HG03045 (cell line): Measurements from ENCODE around the gene TOX4.

Source experiments
- ATAC-seq: cut with Tn5 transposase; IDR thresholded peaks from one replicate; pipeline ENCODE4 v1.9.1; 2021; ENCODE audit warnings: mild to moderate bottlenecking, moderate library complexity; ENCODE audit not compliant: unreplicated experiment

The TOX4 gene

GRCh38 chr14:21501568-21501967, 24.6 kb downstream of the TOX4 start:
- no peak for ATAC-seq

- ATAC-seq: no peak
Observed at GRCh38 chr14:21503376-21503775, 26.4 kb downstream of the TOX4 start.

- peak; percentile 83 for ATAC-seq
Observed at GRCh38 chr14:21505012-21505553, 28.1 kb downstream of the TOX4 start.

DNA sequence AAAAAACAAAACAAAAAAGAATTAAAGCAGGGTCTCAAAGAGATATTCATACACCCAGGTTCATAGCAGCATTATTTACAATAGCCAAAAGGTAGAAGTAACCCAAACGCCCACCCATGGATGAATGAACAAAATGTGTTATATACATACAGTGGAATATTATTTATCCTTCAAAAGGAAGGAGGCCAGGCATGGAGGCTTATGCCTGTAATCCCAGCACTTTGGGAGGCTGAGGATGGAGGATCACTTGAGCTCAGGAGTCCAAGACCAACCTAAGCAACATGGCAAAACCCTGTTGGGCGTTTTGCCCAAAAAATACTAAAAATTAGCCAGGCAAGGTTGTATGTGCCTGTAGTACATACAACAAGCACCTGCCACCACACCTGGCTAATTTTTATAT, 29.6 kb downstream of the TOX4 start:
- ATAC-seq: no peak

DNA sequence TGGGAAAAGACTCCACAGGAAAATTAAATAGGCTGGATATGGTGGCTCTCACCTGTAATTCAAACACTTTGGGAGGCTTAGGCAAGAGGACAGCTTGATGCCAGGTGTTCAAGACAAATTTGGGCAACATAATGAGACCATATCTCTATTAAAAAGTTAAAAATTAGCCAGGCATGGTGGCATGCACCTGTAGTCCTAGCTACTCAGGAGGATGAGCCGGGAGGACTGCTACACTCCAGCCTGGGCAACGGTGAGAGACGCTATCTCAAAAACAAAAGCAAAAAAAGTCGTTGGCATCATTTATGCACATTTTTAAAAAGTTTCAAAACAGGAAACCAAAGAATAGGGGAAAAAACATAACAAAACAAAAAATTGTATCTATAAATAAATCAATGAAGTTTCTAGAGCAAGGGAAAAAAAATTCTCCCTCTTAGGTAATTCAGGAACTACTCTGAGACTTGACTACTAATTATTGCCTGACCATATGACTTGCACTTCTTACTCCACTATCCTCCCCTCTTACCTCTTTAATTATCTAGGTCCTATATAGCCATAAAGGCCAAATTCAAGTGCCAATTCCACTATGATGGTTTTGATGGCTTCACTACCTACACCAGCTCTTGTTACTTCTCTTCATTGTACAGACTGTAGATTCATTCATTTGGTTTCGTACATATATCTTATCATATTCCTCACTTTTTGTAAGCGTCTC, 32.6 kb downstream of the TOX4 start:
- no peak for ATAC-seq

DNA sequence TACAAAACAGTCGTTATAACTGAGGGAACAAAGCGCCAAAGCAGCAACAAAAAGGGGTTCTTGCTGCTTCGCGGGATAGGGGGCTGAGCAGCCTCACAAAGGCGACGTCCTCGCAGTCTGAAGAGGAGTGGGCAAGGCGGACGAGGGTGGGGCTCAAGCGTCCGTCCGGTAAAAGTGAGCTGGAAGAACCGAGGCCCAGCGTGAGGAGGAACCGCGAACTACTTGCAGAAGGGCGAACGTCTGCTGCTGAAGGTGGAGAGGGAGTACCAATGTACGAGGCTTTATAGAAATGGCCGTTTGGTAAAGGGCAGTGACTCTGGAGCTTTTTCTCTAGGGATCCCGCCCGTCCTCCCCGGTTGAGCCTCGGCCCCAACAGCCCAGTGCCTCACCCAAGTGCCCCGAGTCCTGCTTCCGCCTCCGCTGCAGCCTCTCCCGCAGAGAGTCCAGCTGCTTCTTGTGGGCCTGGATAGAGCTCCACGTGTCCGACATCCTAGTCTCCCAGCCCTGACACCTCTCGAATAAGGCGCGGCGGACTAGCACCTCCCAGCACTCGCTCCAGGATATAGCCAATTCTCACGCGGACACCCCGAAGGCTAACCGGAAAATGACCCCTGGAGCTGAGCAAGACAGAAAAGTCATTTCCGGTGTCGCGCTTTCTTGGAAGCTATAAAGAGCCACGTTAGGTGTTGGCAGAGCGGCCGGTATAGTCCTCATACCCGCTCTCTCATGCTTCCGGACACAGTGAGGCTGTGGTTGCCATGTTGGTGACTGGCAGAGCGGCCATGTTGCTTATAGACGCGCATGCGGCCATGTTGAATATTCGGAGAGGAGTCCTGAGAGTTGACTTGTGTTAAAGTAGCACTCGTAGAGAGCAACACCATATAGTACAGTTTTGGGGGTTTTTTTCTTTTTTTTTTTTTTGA, 34.0 kb downstream of the TOX4 start, which contains the start of gene METTL3:
METTL3 (minus strand) TSS at position 606 of the 923 bp plus-strand sequence; CDS start at position 489, 117 bp downstream.
- ATAC-seq: peak; percentile 96

DNA sequence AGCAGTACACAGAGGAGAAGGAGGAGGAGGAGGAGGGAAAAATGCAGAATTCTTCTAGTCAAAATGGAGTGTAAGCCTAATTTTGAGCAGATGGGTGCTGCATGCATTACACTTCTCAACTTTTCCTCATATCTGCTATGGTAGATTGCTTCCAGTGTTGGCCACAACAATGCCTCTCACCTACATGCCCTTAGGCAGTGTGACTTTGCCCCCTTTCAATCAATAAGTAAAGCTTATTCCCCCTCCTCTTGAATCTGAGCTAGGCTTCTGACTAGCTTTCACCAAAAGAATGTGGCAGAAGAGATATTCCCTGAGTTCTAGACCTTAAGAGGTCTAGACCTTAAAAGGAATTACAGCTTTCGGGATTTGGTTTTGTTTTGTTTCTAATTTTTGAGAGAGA, 37.3 kb downstream of the TOX4 start:
- no peak for ATAC-seq

DNA sequence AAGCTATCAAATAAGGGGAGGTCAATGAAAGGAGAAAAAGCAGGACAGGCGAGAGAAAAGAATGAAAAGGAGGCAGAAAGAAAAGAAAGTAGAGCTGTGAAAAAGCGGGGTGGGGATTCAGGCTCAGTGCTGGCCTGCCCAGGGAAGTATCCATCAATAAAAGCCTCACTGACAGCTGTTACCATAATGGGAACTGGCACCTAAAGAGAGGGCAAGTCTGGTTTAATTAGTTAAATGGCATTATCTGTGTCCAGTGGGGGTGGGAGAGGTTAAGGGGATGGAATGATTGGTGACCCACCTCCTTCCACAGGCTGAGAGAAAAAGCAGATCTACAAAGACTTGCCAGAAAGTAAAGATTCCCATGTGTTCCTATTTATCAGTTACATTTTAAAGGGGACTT, 41.7 kb downstream of the TOX4 start:
- no peak for ATAC-seq

GRCh38 chr14:21520767-21521166, 43.8 kb downstream of the TOX4 start:
- ATAC-seq: no peak

DNA sequence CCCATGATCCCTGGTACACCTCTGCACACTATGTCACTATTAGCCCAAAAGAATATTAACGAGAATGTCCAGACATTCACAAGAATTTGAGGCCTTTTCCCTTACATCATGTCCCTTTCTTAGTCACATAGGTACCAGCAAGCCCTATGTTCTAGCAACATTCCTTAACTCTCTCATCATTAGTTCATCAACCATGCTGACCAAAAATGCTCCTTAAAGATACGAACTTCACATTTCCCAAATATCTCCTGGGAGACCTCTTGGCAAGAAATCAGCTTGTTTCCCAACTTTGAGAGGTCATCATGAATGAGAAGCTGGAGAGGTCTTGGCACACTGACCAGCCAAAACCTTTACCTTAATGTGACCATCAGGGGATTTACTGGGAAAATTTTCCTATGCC, 44.5 kb downstream of the TOX4 start:
- no peak for ATAC-seq

DNA sequence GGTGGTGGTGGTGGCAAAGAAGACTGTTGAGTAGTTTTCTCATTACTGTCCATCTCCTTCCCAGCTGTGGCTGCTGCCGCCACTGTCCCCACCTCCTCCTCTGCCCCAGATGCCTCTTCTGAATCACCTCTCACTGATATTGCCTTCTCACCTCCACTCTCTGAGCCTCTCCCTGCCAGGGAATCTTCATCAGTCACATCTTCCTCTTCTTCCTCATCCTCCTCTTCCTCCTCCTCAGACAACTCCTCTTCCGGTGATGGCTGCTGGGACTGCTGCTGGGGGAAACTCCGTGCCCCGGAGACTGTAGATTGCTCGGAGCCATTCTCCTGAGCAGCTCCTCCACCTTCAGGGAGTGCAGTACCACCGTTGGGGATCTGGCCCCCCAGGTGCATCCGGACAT, 46.2 kb downstream of the TOX4 start:
- no peak for ATAC-seq

DNA sequence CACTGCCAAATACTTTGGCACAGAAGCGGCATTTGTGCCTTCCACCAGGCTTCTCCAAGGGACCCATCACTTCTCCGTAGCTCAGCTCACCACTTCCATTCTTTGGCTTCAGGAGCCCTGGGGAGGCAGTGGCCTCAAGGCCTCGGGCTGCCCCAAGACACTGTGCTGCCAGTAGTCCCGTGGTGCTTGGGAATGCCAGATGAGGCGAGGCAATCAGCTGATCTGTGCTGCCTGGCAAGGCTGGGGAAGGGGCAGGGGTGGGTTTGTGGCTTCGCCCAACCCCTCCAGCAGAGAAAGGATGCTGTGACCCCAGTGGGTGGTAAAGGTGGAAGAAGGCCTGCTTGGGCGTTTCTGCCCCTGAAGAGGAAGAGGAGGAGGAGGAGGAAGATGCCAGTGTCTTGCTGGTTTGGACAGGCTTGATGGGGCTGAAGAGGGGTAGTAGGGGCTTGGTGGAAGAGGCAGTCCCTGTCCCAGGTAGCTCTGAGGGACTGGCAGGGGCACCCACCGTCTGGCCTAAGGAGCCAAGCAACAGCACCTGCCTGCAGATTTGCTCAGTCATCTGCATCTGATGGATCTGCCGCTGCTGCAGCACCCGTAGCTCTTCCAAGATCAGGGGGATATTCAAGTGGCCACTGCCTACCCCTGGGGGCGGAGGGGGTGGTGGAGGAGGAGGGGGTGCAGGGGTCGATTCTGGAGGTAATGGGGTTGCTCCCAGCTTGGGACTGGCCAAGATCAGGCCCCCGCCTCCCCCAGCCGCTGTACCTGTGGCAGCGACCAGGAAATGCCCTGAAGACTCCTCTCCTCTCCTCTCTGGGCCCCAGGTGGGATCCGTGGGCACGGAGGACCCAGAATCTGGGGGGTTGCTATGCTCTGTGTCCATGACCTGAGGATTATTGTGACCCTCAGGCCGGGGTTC, 47.8 kb downstream of the TOX4 start:
- ATAC-seq: no peak

- ATAC-seq: no peak
Observed at GRCh38 chr14:21525571-21525961, 48.6 kb downstream of the TOX4 start.

- no peak for ATAC-seq
Observed at GRCh38 chr14:21525962-21526671, 49.1 kb downstream of the TOX4 start, which contains the start of gene SALL2. Gene SALL2 (minus strand): TSS chr14:21526346. CDS start chr14:21526127, 219 bp downstream.

DNA sequence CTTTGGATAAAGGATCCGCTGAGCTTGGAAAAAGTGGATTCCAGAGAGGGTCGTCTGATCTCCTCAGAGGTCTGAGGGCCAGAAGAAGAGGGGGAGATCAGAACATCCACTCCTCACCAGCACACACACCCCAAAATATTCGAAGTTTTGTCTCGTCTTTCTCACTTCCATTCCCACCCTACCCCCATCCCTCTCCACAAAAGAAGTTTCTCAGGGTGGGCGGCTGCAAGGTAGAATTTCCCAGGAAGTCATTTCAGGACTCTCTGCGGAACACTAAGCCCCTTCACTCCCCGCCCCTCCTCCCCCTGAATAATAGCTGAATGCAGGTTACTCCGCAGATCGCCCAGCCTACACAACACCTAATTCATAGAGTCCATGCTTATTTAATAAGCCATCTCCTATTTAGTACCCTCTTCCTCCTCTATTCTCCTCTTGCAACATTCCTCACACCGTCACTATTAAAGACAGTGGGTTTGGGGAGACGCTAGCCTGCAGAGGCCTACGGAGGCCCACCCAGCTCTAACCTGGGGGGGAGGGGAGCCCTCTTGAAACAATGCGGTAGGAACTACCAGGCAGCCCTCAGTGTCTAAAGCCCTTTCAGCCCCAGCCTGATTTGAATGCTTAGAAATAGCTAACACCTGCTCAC, 49.8 kb downstream of the TOX4 start:
- no peak for ATAC-seq

GRCh38 chr14:21527318-21527679, 50.3 kb downstream of the TOX4 start:
- no peak for ATAC-seq

GRCh38 chr14:21528381-21529348, 51.7 kb downstream of the TOX4 start:
- no peak for ATAC-seq

DNA sequence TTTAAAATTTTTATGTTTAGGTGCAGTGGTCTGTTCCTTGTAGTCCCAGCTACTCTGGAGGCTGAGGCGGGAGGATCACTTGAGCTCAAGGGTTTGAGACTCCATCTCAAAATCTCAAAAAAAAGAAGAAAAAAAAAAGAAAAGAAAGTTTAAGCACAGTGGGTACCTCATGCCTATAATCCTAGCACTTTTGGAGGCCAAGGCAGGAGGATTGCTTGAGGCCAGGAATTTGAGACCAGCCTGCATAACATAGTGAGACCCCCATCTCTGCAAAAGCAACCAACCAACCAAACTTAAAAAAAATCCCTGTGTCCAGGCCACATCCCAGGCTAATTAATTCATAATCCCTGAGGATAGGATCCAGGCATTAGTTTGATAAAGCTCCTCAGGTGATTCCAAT, 52.5 kb downstream of the TOX4 start:
- no peak for ATAC-seq
